Mesendoderm (in vitro differentiated cells): ENCODE measurements around the gene PEAR1.
A peak's percentile ranks its signal among the peaks of the same experiment; 100 is the strongest.

Experiments
- DNase-seq: peaks from one replicate; pipeline ENCODE4 v3.0.0; 2013
- H2AK5ac ChIP-seq: 2 replicates; pipeline ENCODE4 v1.6.1; 2013; ENCODE audit warnings: low read length, inconsistent platforms
- H2BK120ac ChIP-seq: 2 replicates; pipeline ENCODE4 v1.6.1; 2013; ENCODE audit warnings: low read depth, mild to moderate bottlenecking, low read length, moderate library complexity, mixed read lengths
- H2BK15ac ChIP-seq: replicated peaks from 2 replicates; pipeline ENCODE4 v1.6.1; 2013; ENCODE audit warnings: low read depth, mild to moderate bottlenecking, moderate library complexity
- H2BK5ac ChIP-seq: 2 replicates; pipeline ENCODE4 v1.6.1; 2013; ENCODE audit warnings: low read length, inconsistent platforms
- H3K18ac ChIP-seq: 2 replicates; pipeline ENCODE4 v1.6.1; 2013; ENCODE audit warnings: mild to moderate bottlenecking, low read length, mixed read lengths
- H3K23ac ChIP-seq: one replicate; pipeline ENCODE4 v1.6.1; 2013; ENCODE audit warnings: low read length
- H3K27ac ChIP-seq: 2 replicates; pipeline ENCODE4 v1.5.1; 2013; ENCODE audit warnings: low read depth, mild to moderate bottlenecking, inconsistent platforms, low read length, moderate library complexity
- H3K27me3 ChIP-seq: 2 replicates; pipeline ENCODE4 v1.6.1; 2013; ENCODE audit warnings: low read length, control low read depth, mild to moderate bottlenecking, inconsistent platforms; ENCODE audit not compliant: insufficient read depth, poor library complexity
- H3K36me3 ChIP-seq: 2 replicates; pipeline ENCODE4 v1.6.1; 2013; ENCODE audit warnings: low read length, inconsistent platforms; ENCODE audit not compliant: control insufficient read depth, insufficient read depth
- H3K4ac ChIP-seq: one replicate; pipeline ENCODE4 v1.6.1; 2013; ENCODE audit warnings: low read depth, mild to moderate bottlenecking, low read length, moderate library complexity
- H3K4me1 ChIP-seq: 2 replicates; pipeline ENCODE4 v1.6.1; 2013; ENCODE audit warnings: low read depth, low read length, inconsistent platforms; ENCODE audit not compliant: control insufficient read depth
- H3K4me2 ChIP-seq: 2 replicates; pipeline ENCODE4 v1.6.1; 2013; ENCODE audit warnings: low read length
- H3K4me3 ChIP-seq: 2 replicates; pipeline ENCODE4 v1.5.1; 2013; ENCODE audit warnings: mild to moderate bottlenecking, low read length
- H3K56ac ChIP-seq: one replicate; pipeline ENCODE4 v1.6.1; 2013; ENCODE audit warnings: low read length
- H3K79me1 ChIP-seq: 2 replicates; pipeline ENCODE4 v1.6.1; 2013; ENCODE audit warnings: low read length, inconsistent platforms
- H3K79me2 ChIP-seq: 2 replicates; pipeline ENCODE4 v1.6.1; 2013; ENCODE audit warnings: mild to moderate bottlenecking, low read length; ENCODE audit not compliant: control insufficient read depth, insufficient read depth
- H3K9ac ChIP-seq: 2 replicates; pipeline ENCODE4 v1.6.1; 2013; ENCODE audit warnings: low read length, inconsistent platforms
- H4K5ac ChIP-seq: one replicate; pipeline ENCODE4 v1.6.1; 2013; ENCODE audit warnings: low read length
- H4K8ac ChIP-seq: one replicate; pipeline ENCODE4 v1.6.1; 2013; ENCODE audit warnings: low read depth, mild to moderate bottlenecking, control low read depth, low read length, moderate library complexity
- WGBS: extraction: QIAGEN DNeasy Blood & Tissue Kit; methylation state at CpG from one replicate; pipeline ENCODE4 v1.1.7; 2013; ENCODE audit warnings: low lambda C conversion rate, missing lambda C conversion rate; ENCODE audit not compliant: insufficient coverage; ENCODE audit errors: extremely low coverage; 5-methylcytosine and 5-hydroxymethylcytosine counted together

Gene PEAR1

GRCh38 chr1:156846643-156847042 lies 46.9 kb upstream of the PEAR1 start:
- no peaks in the 10 kb centered on the region for H3K79me1 ChIP-seq
- H3K4me2 ChIP-seq: no peak overlapping the region
- no CpG with 5 or more reads among the region's 5 CpGs for WGBS
- H2AK5ac ChIP-seq: no peak overlapping the region
- no peak overlapping the region for H3K27ac ChIP-seq
- H4K5ac ChIP-seq: no peak overlapping the region
- H3K4ac ChIP-seq: no peak overlapping the region
- H3K9ac ChIP-seq: no peak overlapping the region
- no peaks in the 10 kb centered on the region for H3K4me1 ChIP-seq
- no peak overlapping the region for H3K23ac ChIP-seq
- H3K4me3 ChIP-seq: no peak overlapping the region
- no peak overlapping the region for H3K18ac ChIP-seq
- peaks cover 45% of the 10 kb centered on the region for H3K27me3 ChIP-seq
- H2BK15ac ChIP-seq: no peak overlapping the region
- no peak overlapping the region for H4K8ac ChIP-seq
- H3K79me2 ChIP-seq: no peaks in the 10 kb centered on the region
- no peak overlapping the region for H2BK5ac ChIP-seq
- no peak overlapping the region for H3K56ac ChIP-seq
- H3K36me3 ChIP-seq: no peaks in the 10 kb centered on the region
- H2BK120ac ChIP-seq: no peak overlapping the region
- no peak for DNase-seq

GRCh38 chr1:156847591-156848460 lies 45.7 kb upstream of the PEAR1 start:
- H2AK5ac ChIP-seq: no peak overlapping the region

GRCh38 chr1:156848461-156849150 lies 44.9 kb upstream of the PEAR1 start:
- no peak overlapping the region for H2BK15ac ChIP-seq
- no peak overlapping the region for H3K4ac ChIP-seq
- no peaks in the 10 kb centered on the region for H3K79me2 ChIP-seq
- no peak overlapping the region for H4K8ac ChIP-seq
- WGBS: no CpG with 5 or more reads among the region's 36 CpGs
- H4K5ac ChIP-seq: no peak overlapping the region
- H2BK5ac ChIP-seq: no peak overlapping the region
- peak; percentile 57 for DNase-seq
- no peaks in the 10 kb centered on the region for H3K36me3 ChIP-seq
- H3K79me1 ChIP-seq: no peaks in the 10 kb centered on the region
- H3K4me2 ChIP-seq: peak overlapping the region; percentile 45
- H3K23ac ChIP-seq: no peak overlapping the region
- no peak overlapping the region for H3K4me3 ChIP-seq
- no peak overlapping the region for H3K27ac ChIP-seq
- no peak overlapping the region for H2AK5ac ChIP-seq
- no peak overlapping the region for H3K9ac ChIP-seq
- H3K18ac ChIP-seq: no peak overlapping the region
- H3K56ac ChIP-seq: peak overlapping the region; percentile 63
- no peak overlapping the region for H2BK120ac ChIP-seq
- H3K27me3 ChIP-seq: peaks cover 41% of the 10 kb centered on the region
- no peaks in the 10 kb centered on the region for H3K4me1 ChIP-seq

More at GRCh38 chr1:156847591-156848460, 45.7 kb upstream of the PEAR1 start:
- Histone ChIP-seq H3K4me2 (no peak overlapping the region), H3K23ac (no peak overlapping the region), H2BK15ac (no peak overlapping the region), H4K8ac (no peak overlapping the region), H3K9ac (no peak overlapping the region), H3K27me3 (peaks cover 45% of the 10 kb centered on the region), H3K4me1 (no peaks in the 10 kb centered on the region), H3K4me3 (no peak overlapping the region), H4K5ac (no peak overlapping the region), H2BK120ac (no peak overlapping the region), H3K79me1 (no peaks in the 10 kb centered on the region), H3K56ac (no peak overlapping the region), H2BK5ac (no peak overlapping the region), H3K79me2 (no peaks in the 10 kb centered on the region), H3K27ac (no peak overlapping the region), H3K18ac (no peak overlapping the region), H3K36me3 (no peaks in the 10 kb centered on the region), H3K4ac (no peak overlapping the region)
- no CpG with 5 or more reads among the region's 7 CpGs for WGBS
- DNase-seq: no peak

- no peak overlapping the region for H3K4me3 ChIP-seq
- peak overlapping the region; percentile 45 for H3K4me2 ChIP-seq
- peak overlapping the region; percentile 63 for H3K56ac ChIP-seq
- no peaks in the 10 kb centered on the region for H3K4me1 ChIP-seq
- no peak overlapping the region for H2BK5ac ChIP-seq
- no peak overlapping the region for H3K4ac ChIP-seq
- H3K18ac ChIP-seq: no peak overlapping the region
- no peak overlapping the region for H3K27ac ChIP-seq
- no peaks in the 10 kb centered on the region for H3K79me2 ChIP-seq
- no peak overlapping the region for H2BK15ac ChIP-seq
- H4K5ac ChIP-seq: no peak overlapping the region
- H4K8ac ChIP-seq: no peak overlapping the region
- H3K9ac ChIP-seq: no peak overlapping the region
- H3K27me3 ChIP-seq: peaks cover 38% of the 10 kb centered on the region
- WGBS: no CpG with 5 or more reads among the region's 23 CpGs
- H2BK120ac ChIP-seq: no peak overlapping the region
- DNase-seq: no peak
- H3K79me1 ChIP-seq: no peaks in the 10 kb centered on the region
- H3K23ac ChIP-seq: no peak overlapping the region
- no peaks in the 10 kb centered on the region for H3K36me3 ChIP-seq
- no peak overlapping the region for H2AK5ac ChIP-seq
Measured at GRCh38 chr1:156849151-156849496, 44.4 kb upstream of the PEAR1 start.

GRCh38 chr1:156851779-156852417 lies 41.6 kb upstream of the PEAR1 start:
- Histone ChIP-seq H3K79me1 (no peaks in the 10 kb centered on the region), H4K5ac (no peak overlapping the region), H3K27me3 (peaks cover 24% of the 10 kb centered on the region), H2BK120ac (no peak overlapping the region), H3K18ac (no peak overlapping the region), H4K8ac (no peak overlapping the region), H3K23ac (no peak overlapping the region), H2BK15ac (no peak overlapping the region), H3K79me2 (no peaks in the 10 kb centered on the region), H3K56ac (no peak overlapping the region), H3K4me3 (no peak overlapping the region), H3K36me3 (no peaks in the 10 kb centered on the region), H3K27ac (no peak overlapping the region), H3K4me1 (no peaks in the 10 kb centered on the region), H3K4me2 (no peak overlapping the region), H2AK5ac (no peak overlapping the region), H3K4ac (no peak overlapping the region), H3K9ac (no peak overlapping the region), H2BK5ac (no peak overlapping the region)
- DNase-seq: no peak
- no CpG with 5 or more reads among the region's 17 CpGs for WGBS
